CD4-positive, alpha-beta T cell treated with Interleukin-2 at 100 ng/mL for 4 hours (primary cell): ENCODE results near the gene NOVA1.

ENCODE experiments used
- DNase-seq: peaks from one replicate; pipeline ENCODE4 v3.0.0-alpha.2; 2020; ENCODE audit warnings: low spot score

NOVA1 gene

GRCh38 chr14:26593357-26593756 lies 4.5 kb downstream of the NOVA1 start:
- no peak for DNase-seq

GRCh38 chr14:26589925-26590324 lies 7.9 kb downstream of the NOVA1 start:
- DNase-seq, result no peak

GRCh38 chr14:26577711-26578110 lies 20.1 kb downstream of the NOVA1 start:
- DNase-seq, result no peak

GRCh38 chr14:26554069-26554772 lies 43.6 kb downstream of the NOVA1 start:
- DNase-seq, result no peak

- DNase-seq, result no peak
Observed at GRCh38 chr14:26549571-26549970, 48.3 kb downstream of the NOVA1 start.

- no peak for DNase-seq
Observed at GRCh38 chr14:26548406-26548805, 49.4 kb downstream of the NOVA1 start.

GRCh38 chr14:26538176-26538575 lies 59.7 kb downstream of the NOVA1 start:
- no peak for DNase-seq

GRCh38 chr14:26531894-26532293 lies 65.9 kb downstream of the NOVA1 start:
- no peak for DNase-seq

- DNase-seq, result no peak
Observed at GRCh38 chr14:26528415-26529182, 69.2 kb downstream of the NOVA1 start.

- DNase-seq, result no peak
Observed at GRCh38 chr14:26527095-26527494, 70.7 kb downstream of the NOVA1 start.

GRCh38 chr14:26526137-26526536 lies 71.7 kb downstream of the NOVA1 start:
- DNase-seq, result no peak

- no peak for DNase-seq
Observed at GRCh38 chr14:26525085-26525484, 72.7 kb downstream of the NOVA1 start.

- no peak for DNase-seq
Observed at GRCh38 chr14:26522967-26523366, 74.9 kb downstream of the NOVA1 start.

- no peak for DNase-seq
Observed at GRCh38 chr14:26517771-26518170, 80.1 kb downstream of the NOVA1 start.

- DNase-seq, result no peak
Observed at GRCh38 chr14:26500028-26500427, 97.8 kb downstream of the NOVA1 start.

GRCh38 chr14:26499546-26499945 lies 98.3 kb downstream of the NOVA1 start:
- DNase-seq, result no peak

- DNase-seq, result no peak
Observed at GRCh38 chr14:26486922-26487321, 110.9 kb downstream of the NOVA1 start.

GRCh38 chr14:26484562-26484961 lies 113.3 kb downstream of the NOVA1 start:
- DNase-seq, result no peak

- no peak for DNase-seq
Observed at GRCh38 chr14:26478967-26479366, 118.9 kb downstream of the NOVA1 start.

- no peak for DNase-seq
Observed at GRCh38 chr14:26466862-26467261, 131.0 kb downstream of the NOVA1 start.

GRCh38 chr14:26463136-26463535 lies 134.7 kb downstream of the NOVA1 start:
- DNase-seq, result no peak

- DNase-seq, result no peak
Observed at GRCh38 chr14:26454105-26454504, 143.7 kb downstream of the NOVA1 start.

- no peak for DNase-seq
Observed at GRCh38 chr14:26448181-26448855, 149.5 kb downstream of the NOVA1 start.
